ENCODE data around the gene GPR151.

GPR151 gene

GRCh38 chr5:146475190-146475780 is 40.7 kb downstream of the GPR151 start:
- TF ChIP-seq CTCF (IDR thresholded peaks at IDR 0.05; ENCODE audit: insufficient read depth, missing control alignments), result peak; percentile 0
- no peak for DNase-seq (ENCODE audit: insufficient read length, low spot score)
- FAIRE-seq, result no peak

- no peak for TF ChIP-seq CTCF (IDR thresholded peaks at IDR 0.05; ENCODE audit: insufficient read depth, missing control alignments)
- no peak for DNase-seq (ENCODE audit: insufficient read length, low spot score)
- FAIRE-seq, result no peak
These were observed 41.9 kb downstream of the GPR151 start for GRCh38 chr5:146474065-146474464.

GRCh38 chr5:146467760-146468159 is 48.2 kb downstream of the GPR151 start:
- no peak for DNase-seq (ENCODE audit: insufficient read length, low spot score)
- FAIRE-seq, result no peak
- TF ChIP-seq CTCF (IDR thresholded peaks at IDR 0.05; ENCODE audit: insufficient read depth, missing control alignments), result no peak

- FAIRE-seq, result no peak
- DNase-seq (ENCODE audit: insufficient read length, low spot score), result no peak
- peak; percentile 51 for TF ChIP-seq CTCF (IDR thresholded peaks at IDR 0.05; ENCODE audit: insufficient read depth, missing control alignments)
These were observed 49.3 kb downstream of the GPR151 start for GRCh38 chr5:146466521-146467349.

- DNase-seq (ENCODE audit: insufficient read length, low spot score) (no peak), FAIRE-seq (no peak)
These were observed 52.5 kb downstream of the GPR151 start for GRCh38 chr5:146463446-146463845.

More at GRCh38 chr5:146463446-146463845, 52.5 kb downstream of the GPR151 start:
- no peak for TF ChIP-seq CTCF (IDR thresholded peaks at IDR 0.05; ENCODE audit: insufficient read depth, missing control alignments)

Measured in D721Med (cell line).